Measurements from ENCODE around the gene TRIM7. TPM values are rescaled to one million over a fixed set of nuclear protein-coding genes. Genes with fewer than 3 reads are reported as not detected.

Gene TRIM7
- total and polyA plus RNA-seq, 9 of the 15 experiments (the other 6 are each of a cell fraction or from before 2014, with no cell fraction given), result 2.6 to 14.9 (median 8.9) TPM

- no peak for TF ChIP-seq ZNF224 (CRISPR knock-in tag; IDR thresholded peaks at IDR 0.05)
- TF ChIP-seq TARDBP (IDR thresholded peaks at IDR 0.05), result no peak
- TF ChIP-seq MTF1 (CRISPR knock-in tag; IDR thresholded peaks at IDR 0.05; ENCODE audit: borderline replicate concordance), result no peak
- no peak for TF ChIP-seq BRF1 (IDR thresholded peaks at IDR 0.05; ENCODE audit: borderline replicate concordance, extremely low read depth, insufficient read length)
- TF ChIP-seq UBTF (IDR thresholded peaks at IDR 0.05; ENCODE audit: borderline replicate concordance in 1 of 2, low read depth in 2 of 2, low read length in 2 of 2), result peak in 1 of 2 experiments; percentile 61; a peak in 1 of 4 replicates
- no peak for TF ChIP-seq FOXK2 (conservative IDR thresholded peaks at IDR 0.05 in 1 of 2, IDR thresholded peaks at IDR 0.05 in 1 of 2; ENCODE audit: low read depth in 2 of 2)
- no peak for TF ChIP-seq RBM15 (IDR thresholded peaks at IDR 0.05; ENCODE audit: insufficient read depth, low read length)
- no peak for TF ChIP-seq RNF219 (CRISPR knock-in tag; IDR thresholded peaks at IDR 0.05)
- no peak for TF ChIP-seq ARHGAP35 (IDR thresholded peaks at IDR 0.05; ENCODE audit: partially characterized antibody)
- no peak for TF ChIP-seq NR3C1 (CRISPR knock-in tag; IDR thresholded peaks at IDR 0.05)
- TF ChIP-seq PHB2 (IDR thresholded peaks at IDR 0.05; ENCODE audit: low read depth), result no peak
- TF ChIP-seq ZNF41 (CRISPR knock-in tag; conservative IDR thresholded peaks at IDR 0.05), result no peak
- no peak for TF ChIP-seq MCM3 (IDR thresholded peaks at IDR 0.05)
- no peak for TF ChIP-seq ZNF263 (CRISPR knock-in tag; IDR thresholded peaks at IDR 0.05; ENCODE audit: borderline replicate concordance)
- TF ChIP-seq BCL6 (CRISPR knock-in tag; IDR thresholded peaks at IDR 0.05), result no peak
- no peak for TF ChIP-seq BMI1 (IDR thresholded peaks at IDR 0.05; ENCODE audit: low read length)
- TF ChIP-seq HES1 (IDR thresholded peaks at IDR 0.05; ENCODE audit: low read depth), result no peak
- TF ChIP-seq MAFF (IDR thresholded peaks at IDR 0.05; ENCODE audit: low read length), result no peak
- TF ChIP-seq SIRT6 (IDR thresholded peaks at IDR 0.05; ENCODE audit: low read depth, low read length), result no peak
- no peak for TF ChIP-seq HNRNPL (IDR thresholded peaks at IDR 0.05; ENCODE audit: low read depth, low read length)
- no peak for TF ChIP-seq FIP1L1 (IDR thresholded peaks at IDR 0.05; ENCODE audit: low read depth, low read length, poor library complexity, severe bottlenecking)
- no peak for TF ChIP-seq PHF20 (IDR thresholded peaks at IDR 0.05; ENCODE audit: partially characterized antibody)
- no peak for TF ChIP-seq ZNF695 (CRISPR knock-in tag; IDR thresholded peaks at IDR 0.05)
- no peak for TF ChIP-seq TRIM28 (IDR thresholded peaks at IDR 0.05)
- TF ChIP-seq ZNF644 (tag; IDR thresholded peaks at IDR 0.05; ENCODE audit: low read depth), result no peak
- no peak for TF ChIP-seq ZNF121 (CRISPR knock-in tag; conservative IDR thresholded peaks at IDR 0.05)
- no peak; the same call in 1 of the 2 replicates for TF ChIP-seq L3MBTL2 (IDR thresholded peaks at IDR 0.05)
These were observed 727 bp downstream of the TRIM7 start (continued) for GRCh38 chr5:181204113-181204825.
